ENCODE measurements around the gene TRAF4.
"Not testable (repeated sequence)": the region's sequence is repeated elsewhere in the genome, so short reads cannot be mapped to it uniquely, and the experiment has no call there.

Gene TRAF4

DNA sequence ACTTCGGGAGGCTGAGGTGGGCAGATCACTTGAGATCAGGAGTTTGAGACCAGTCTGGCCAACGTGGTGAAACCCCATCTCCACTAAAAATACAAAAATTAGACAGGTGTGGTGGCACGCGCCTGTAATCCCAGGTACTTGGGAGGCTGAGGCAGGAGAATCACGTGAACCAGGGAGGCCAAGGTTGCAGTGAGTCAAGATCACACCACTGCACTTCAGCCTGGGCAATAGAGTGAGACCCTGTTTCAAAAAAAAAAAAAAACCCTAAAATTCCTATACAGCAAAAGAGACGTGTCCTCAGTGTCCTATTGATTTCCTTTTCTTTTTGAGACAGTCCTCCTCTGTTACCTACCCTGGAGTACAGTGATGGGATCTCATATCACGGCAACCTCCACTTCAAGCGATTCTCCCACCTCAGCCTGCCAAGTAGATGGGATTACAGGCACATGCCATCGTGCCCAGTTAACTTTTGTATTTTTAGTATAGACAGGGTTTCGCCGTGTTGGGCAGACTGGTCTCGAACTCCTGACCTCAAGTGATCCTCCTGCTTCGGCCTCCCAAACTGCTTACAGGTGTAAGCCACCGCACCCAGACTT, 51.1 kb downstream of the TRAF4 start:
- H3K27me3 ChIP-seq (replicated peaks in 2 of 5; ENCODE audit: control insufficient read depth in 4 of 5, insufficient read depth in 5 of 5, low read length in 4 of 5); DNase-seq; H3K4me3 ChIP-seq (ENCODE audit: control insufficient read depth in 1 of 7, extremely low read depth in 1 of 7, insufficient read depth in 4 of 7, low read depth in 2 of 7, low read length in 6 of 7); POLR2A ChIA-PET; H3K36me3 ChIP-seq (ENCODE audit: control insufficient read depth in 4 of 4, insufficient read depth in 4 of 4, low read length in 3 of 4); H3K9me3 ChIP-seq (ENCODE audit: control extremely low read depth in 1 of 5, control insufficient read depth in 4 of 5, insufficient read depth in 2 of 5, low read depth in 1 of 5, low read length in 4 of 5); H3K27ac ChIP-seq (ENCODE audit: insufficient read depth in 1 of 2, low read depth in 1 of 2, low read length in 2 of 2, poor library complexity in 1 of 2, severe bottlenecking in 2 of 2); H3K4me1 ChIP-seq (ENCODE audit: control extremely low read depth in 1 of 4, control insufficient read depth in 4 of 4, insufficient read depth in 4 of 4, low read length in 3 of 4): not testable (repeated sequence)
- 97% methylated on average over 12 of the region's 14 CpGs for WGBS (ENCODE audit: insufficient coverage)
- CTCF ChIA-PET: interaction anchor here (3.9 kb wide), 1 partner anchor 32 kb away, joined by 16 read pairs; no protein-coding TSS in a partner anchor

GRCh38 chr17:28796062-28796461, 52.3 kb downstream of the TRAF4 start:
- no peaks in the 10 kb centered on the region for H3K9me3 ChIP-seq (ENCODE audit: control extremely low read depth in 1 of 5, control insufficient read depth in 4 of 5, insufficient read depth in 2 of 5, low read depth in 1 of 5, low read length in 4 of 5)
- no peak overlapping the region for H3K4me3 ChIP-seq (ENCODE audit: control insufficient read depth in 1 of 7, extremely low read depth in 1 of 7, insufficient read depth in 4 of 7, low read depth in 2 of 7, low read length in 6 of 7)
- no peaks in the 10 kb centered on the region for H3K27me3 ChIP-seq (replicated peaks in 2 of 5; ENCODE audit: control insufficient read depth in 4 of 5, insufficient read depth in 5 of 5, low read length in 4 of 5)
- ChIA-PET POLR2A (no interaction called here), CTCF (interaction anchor here (1.4 to 3.9 kb wide), 3 partner anchors 8 to 33 kb away, joined by 3 to 16 read pairs (median 5); no protein-coding TSS in a partner anchor)
- H3K36me3 ChIP-seq (ENCODE audit: control insufficient read depth in 4 of 4, insufficient read depth in 4 of 4, low read length in 3 of 4): peaks cover 0 to 5% (median 2%) of the 10 kb centered on the region in 4 experiments
- no peak overlapping the region for H3K27ac ChIP-seq (ENCODE audit: insufficient read depth in 1 of 2, low read depth in 1 of 2, low read length in 2 of 2, poor library complexity in 1 of 2, severe bottlenecking in 2 of 2)
- WGBS (ENCODE audit: insufficient coverage): no CpG with 5 or more reads among the region's 2 CpGs
- peaks cover 0 to 8% (median 6%) of the 10 kb centered on the region in 4 experiments for H3K4me1 ChIP-seq (ENCODE audit: control extremely low read depth in 1 of 4, control insufficient read depth in 4 of 4, insufficient read depth in 4 of 4, low read length in 3 of 4)
- DNase-seq: no peak

Data from common myeloid progenitor, CD34-positive (primary cell).